ENCODE results near the gene TP53RK. TPM values are rescaled to one million over a fixed set of nuclear protein-coding genes. Genes with fewer than 3 reads are reported as not detected.

The TP53RK gene
- total and polyA plus RNA-seq, 3 donors from 2014 or later: 20.9 to 25.8 (median 23.4) TPM

DNA sequence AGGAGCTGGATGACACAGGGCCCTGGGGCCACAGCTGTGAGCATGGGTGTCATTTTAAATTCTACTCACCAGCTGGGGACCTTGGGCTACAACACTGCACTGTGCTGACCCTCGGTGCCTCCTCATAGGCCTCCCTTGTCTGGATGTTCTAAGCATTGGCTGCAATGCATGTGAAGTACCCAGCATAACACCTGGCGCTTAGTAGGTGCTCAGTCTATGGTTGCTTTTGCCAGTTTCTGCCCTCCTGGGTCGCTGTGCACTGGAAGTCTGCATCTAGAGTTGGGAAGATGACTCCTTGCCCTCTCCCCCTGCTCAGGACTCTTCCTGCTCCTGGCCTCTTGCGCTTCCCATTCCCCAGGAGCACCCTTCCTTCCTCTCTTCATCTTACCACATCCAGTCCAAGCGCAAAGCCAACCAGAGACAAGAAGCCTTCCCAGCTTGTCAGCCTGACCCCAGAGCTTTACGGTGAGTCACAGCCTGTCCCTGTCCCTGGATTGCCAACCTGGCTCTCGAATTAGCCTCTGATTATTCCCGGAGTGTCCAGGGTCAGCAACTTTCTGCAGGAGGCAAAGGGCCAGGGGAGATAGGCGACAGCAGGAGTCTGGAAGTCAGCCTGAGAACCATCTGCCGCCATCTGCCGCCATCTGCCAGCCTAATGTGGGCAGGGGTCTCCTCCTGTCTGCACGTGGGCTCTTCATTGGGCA, 46.8 kb downstream of the TP53RK start:
- no peak for TF ChIP-seq POLR2A (IDR thresholded peaks at IDR 0.05)
- TF ChIP-seq, protein P1, sequence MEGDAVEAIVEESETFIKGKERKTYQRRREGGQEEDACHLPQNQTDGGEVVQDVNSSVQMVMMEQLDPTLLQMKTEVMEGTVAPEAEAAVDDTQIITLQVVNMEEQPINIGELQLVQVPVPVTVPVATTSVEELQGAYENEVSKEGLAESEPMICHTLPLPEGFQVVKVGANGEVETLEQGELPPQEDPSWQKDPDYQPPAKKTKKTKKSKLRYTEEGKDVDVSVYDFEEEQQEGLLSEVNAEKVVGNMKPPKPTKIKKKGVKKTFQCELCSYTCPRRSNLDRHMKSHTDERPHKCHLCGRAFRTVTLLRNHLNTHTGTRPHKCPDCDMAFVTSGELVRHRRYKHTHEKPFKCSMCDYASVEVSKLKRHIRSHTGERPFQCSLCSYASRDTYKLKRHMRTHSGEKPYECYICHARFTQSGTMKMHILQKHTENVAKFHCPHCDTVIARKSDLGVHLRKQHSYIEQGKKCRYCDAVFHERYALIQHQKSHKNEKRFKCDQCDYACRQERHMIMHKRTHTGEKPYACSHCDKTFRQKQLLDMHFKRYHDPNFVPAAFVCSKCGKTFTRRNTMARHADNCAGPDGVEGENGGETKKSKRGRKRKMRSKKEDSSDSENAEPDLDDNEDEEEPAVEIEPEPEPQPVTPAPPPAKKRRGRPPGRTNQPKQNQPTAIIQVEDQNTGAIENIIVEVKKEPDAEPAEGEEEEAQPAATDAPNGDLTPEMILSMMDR (IDR thresholded peaks at IDR 0.05): no peak
- Histone ChIP-seq H3K9me3 (no peaks in the 10 kb centered on the region), H3K36me3 (ENCODE audit: low read depth, missing control alignments) (no peaks in the 10 kb centered on the region), H3K27ac (no peak overlapping the region), H3K4me1 (no peaks in the 10 kb centered on the region), H3K4me3 (no peak overlapping the region), H3K27me3 (no peaks in the 10 kb centered on the region)
- intact Hi-C loops (cut with DNase I; ENCODE audit: low total_unique reads): no loop called here
- 79 to 81% methylated on average over 10 to 12 of the region's 12 CpGs for WGBS, 2 donors
- DNase-seq: no peak

DNA sequence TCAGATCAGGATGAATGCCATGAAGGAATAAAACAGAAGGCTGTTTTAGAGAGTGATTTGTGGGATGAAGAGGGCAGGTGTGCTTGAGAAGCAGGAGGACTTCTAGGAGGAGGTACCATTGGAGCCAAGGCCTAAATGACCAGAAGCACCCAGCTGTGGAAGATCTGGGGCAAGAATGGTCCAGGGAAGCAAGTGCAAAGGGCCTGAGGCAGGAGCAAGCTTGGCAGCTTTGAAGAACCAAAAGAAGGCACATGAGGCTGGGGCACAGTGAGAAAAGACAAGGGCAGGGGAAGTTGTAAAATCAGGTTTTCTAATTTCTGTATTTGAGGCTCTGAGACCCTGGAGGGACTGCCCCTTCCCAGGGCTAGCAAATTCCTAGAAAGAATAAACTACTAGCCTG, 47.8 kb downstream of the TP53RK start:
- no peak for DNase-seq
- TF ChIP-seq, protein P1 (IDR thresholded peaks at IDR 0.05): no peak
- no peak for TF ChIP-seq POLR2A (IDR thresholded peaks at IDR 0.05)
- intact Hi-C loops (cut with DNase I; ENCODE audit: low total_unique reads): no loop called here
- no peaks in the 10 kb centered on the region for H3K36me3 ChIP-seq (ENCODE audit: low read depth, missing control alignments)
- H3K9me3 ChIP-seq: no peaks in the 10 kb centered on the region
- no peaks in the 10 kb centered on the region for H3K27me3 ChIP-seq
- no peak overlapping the region for H3K27ac ChIP-seq
- H3K4me3 ChIP-seq: no peak overlapping the region
- no peaks in the 10 kb centered on the region for H3K4me1 ChIP-seq

DNA sequence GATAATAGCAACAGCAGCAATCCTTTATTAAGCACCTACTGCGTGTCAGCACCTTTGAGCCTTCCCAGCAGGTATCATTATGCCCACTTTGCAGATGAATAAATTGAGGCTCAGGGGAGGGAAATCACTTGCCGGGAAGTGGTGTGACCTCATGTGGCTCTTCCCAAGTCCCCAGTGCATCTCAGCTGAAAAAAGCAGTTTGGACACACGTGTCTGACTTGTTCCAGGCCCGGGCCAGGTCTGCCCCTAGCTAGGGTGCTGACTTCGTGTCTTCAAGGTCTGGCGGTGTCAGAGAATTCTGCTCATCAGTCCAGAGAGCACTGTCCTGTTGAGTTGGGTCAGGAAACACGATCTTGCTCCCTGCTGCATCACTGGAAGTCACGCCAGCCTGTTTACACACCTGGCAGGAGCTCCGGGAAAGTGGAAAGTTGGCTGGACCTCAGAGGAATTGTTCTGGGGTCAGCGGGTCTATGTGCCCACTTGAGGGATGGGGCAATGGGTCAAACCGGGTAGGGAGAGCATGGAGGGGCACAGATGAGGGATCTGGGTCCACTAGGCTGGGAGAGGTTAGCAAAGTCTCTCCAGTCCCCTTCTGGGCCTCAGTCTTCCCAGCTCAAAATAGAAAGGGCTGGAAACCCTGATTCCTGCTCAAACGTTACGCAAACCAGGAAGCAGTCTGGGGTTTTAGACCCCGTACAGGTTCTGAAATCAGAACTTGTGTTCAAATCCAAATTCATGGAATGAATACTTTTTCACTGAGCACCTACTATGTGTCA, 48.5 kb downstream of the TP53RK start:
- H3K27ac ChIP-seq: no peak overlapping the region
- no peak for DNase-seq
- TF ChIP-seq POLR2A (IDR thresholded peaks at IDR 0.05): no peak
- TF ChIP-seq, protein P1 (IDR thresholded peaks at IDR 0.05): no peak
- no peaks in the 10 kb centered on the region for H3K4me1 ChIP-seq
- H3K36me3 ChIP-seq (ENCODE audit: low read depth, missing control alignments): no peaks in the 10 kb centered on the region
- 75 to 82% methylated on average over 10 to 14 of the region's 14 CpGs for WGBS, 2 donors
- H3K27me3 ChIP-seq: no peaks in the 10 kb centered on the region
- H3K4me3 ChIP-seq: no peak overlapping the region
- no peaks in the 10 kb centered on the region for H3K9me3 ChIP-seq
- intact Hi-C loops (cut with DNase I; ENCODE audit: low total_unique reads): no loop called here

DNA sequence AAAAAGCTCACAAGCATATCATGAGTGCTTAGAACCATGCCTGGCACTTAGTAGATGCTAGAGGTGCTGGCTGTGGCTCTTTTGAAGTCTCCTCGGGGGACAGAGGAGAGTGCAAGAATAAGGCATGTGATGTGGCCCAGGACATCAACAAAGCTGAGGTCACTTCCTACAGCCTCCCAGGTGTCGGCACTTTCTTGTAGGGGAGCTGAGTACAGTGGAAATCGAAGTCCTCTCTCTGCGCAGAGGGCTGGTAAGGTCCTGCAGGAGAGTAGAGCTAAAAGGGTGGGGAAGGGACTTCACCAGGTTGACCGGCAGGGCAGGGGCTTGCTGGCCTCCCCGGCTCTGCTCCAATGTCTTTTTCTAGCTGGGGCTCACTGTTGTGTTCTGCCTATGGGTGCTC, 49.2 kb downstream of the TP53RK start:
- WGBS, 2 donors: 86 to 89% methylated on average over 5 to 6 of the region's 6 CpGs
- DNase-seq: no peak
- intact Hi-C loops (cut with DNase I; ENCODE audit: low total_unique reads): no loop called here
- Histone ChIP-seq H3K27me3 (no peaks in the 10 kb centered on the region), H3K36me3 (ENCODE audit: low read depth, missing control alignments) (no peaks in the 10 kb centered on the region), H3K4me1 (no peaks in the 10 kb centered on the region), H3K4me3 (no peak overlapping the region), H3K27ac (no peak overlapping the region), H3K9me3 (no peaks in the 10 kb centered on the region)
- no peak for TF ChIP-seq POLR2A (IDR thresholded peaks at IDR 0.05)
- TF ChIP-seq, protein P1 (IDR thresholded peaks at IDR 0.05): no peak

Data from testis (tissue), 3 donors.